ENCODE results near the gene COL23A1.

Gene COL23A1

DNA sequence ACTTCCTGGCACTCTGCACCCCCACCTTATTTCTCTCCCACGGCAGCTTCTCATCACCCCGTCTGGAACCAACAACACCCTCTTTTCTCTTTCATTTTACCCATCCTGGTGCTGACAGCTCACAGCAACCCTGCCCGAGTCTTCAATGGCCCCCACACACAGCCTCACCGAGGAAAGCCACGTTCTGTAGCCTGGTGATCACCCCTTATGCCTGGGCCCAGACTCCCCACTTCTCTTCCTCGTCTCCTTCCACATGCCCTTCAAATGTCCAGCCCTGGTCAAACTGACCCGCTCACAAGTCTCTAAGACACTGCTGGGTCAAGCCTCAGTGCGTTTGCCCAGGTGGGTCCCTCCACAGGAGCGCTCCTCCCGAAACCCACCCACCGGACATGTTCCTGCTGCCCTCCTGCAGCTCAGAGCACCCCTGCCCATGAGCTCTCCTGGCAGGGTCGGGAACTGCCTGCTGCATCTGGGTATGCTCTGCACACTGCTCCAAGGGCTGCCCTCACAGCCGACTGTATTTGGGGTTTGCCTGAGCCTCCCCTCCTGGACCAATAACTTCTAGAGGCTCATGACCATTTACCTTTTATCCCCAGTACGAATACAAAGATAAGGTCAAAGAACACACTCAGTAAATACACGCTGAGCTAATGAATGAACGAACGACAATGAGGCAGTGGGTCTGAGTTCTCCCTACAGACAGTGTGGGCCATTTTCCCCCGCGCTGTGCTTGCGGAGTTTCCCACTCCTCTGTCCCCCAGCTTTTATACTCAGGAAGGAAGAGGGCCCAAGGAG lies 202.9 kb downstream of the COL23A1 start:
- no peak for DNase-seq (ENCODE audit: insufficient read length, low spot score)
- no peak for FAIRE-seq

DNA sequence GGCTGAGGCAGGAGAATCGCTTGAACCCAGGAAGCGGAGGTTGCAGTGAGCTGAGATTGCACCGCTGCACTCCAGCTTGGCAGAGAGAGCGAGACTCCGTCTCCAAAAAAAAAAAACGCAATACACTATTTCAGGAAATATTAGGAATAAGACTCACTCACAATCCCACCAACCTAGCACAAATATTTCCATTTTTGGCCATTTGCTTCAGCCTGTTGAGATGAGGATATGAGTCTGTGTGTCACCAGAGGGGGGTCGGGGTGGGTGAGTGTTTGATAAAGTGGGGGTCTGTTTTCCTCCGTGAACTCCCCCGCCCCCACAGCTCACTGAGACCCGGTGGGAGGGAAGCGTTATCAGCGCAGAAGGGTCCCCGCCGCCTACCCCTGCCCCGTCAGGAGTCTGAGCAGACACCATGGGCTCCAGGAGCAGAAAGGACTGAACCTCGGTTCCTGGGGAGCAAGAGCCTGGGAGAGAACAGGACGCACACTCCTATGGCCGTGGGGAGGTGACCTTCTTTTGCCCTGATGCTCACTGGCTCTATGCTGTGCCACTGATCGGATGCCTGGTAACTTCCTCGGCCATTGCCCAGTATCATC lies 203.8 kb downstream of the COL23A1 start:
- FAIRE-seq (no peak), DNase-seq (ENCODE audit: insufficient read length, low spot score) (no peak)

DNA sequence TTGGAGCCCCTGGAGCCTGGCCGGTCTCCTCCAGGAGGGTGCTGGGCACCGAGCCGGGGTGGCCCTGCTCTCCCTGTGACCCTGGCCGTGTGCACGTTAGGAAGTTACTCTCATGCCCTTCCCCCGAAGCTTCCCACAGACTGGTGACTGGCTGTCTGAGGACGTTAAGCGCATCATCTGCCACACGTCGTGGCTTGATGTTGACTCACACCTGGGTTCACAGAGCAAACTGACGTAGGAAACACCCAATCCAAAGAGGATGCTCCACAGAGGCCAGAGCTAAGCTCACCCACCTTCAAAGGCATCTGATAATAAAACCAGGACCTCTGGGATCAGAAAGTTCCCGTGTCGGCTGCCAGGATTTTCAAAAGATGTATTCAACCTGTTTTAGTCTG lies 204.7 kb downstream of the COL23A1 start:
- DNase-seq (ENCODE audit: insufficient read length, low spot score) (no peak), FAIRE-seq (no peak)

DNA sequence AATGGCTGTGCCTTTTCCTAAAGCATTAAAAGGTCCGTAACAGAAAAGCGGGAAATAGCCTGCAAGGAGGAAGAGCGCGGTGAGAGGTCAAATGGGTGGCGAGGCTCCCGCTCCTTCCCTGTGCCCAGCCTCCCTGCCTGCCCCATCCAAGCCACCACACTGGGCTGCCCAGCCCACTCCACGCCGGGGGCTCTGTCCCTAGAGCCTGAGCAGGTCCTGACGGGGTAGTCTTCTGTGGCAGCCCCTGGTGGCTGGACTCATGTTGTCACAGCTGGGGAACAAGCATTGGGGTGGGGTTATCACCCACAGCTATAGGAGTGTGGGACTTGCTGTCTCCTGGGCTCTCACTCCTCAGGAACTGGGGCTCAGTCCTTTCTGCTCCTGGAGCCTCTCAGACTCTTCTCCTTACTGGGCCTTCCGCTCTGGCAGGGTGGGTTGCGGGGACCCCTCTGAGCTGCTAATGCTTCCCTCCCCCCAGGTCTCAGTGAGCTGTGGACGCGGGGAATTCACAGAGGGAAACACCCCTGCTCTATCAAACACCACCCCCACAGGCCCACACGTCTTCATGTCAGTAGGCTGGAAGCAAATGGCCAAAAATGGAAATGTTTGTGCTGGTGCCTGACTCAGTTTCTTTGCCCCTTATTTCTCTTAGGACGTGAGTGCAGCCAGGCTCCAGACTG lies 205.2 kb downstream of the COL23A1 start:
- no peak for DNase-seq (ENCODE audit: insufficient read length, low spot score)
- no peak for FAIRE-seq

DNA sequence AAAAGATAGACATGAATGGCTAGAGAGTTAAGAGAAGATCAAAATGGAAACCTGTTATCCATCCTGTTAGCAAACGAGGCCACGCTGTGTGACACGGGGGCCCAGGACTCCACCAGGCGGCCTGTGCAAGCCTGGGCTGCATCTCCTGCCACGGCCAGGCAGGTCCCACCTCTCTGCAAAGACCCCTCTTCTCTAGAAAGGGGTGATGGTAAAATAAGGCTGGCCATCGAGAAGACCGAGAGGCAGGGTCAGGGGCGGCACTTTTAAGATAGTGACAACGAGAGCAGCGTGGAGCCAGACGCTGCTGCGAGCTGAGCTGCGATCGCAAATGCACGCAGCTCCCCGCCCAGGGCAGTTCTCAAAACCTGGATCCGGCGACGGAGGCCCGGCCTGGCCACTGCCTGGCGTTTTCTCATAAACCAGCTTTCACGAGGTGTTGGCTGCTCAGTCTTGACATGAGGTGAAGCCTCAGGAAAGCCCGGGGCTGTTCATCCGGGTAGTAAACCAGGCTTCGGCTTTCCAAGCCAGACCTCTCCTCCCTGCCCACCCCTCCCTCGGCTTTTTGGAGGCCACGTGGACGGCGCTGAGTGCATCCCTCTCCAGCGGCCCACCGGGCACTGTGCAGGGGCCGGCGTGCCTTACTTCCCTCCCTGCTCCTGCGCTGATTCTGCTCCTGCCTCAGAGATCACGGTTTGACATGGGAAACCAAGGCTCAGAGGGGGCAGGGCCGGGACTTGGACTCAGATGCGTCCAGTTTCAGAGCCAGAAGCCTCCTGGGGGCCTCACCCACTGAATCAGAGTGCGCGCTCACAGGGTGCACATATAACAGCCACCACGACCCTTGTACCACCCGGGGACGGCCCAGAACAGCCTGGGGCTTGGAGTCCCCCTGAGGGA lies 206.0 kb downstream of the COL23A1 start:
- no peak for FAIRE-seq
- no peak for DNase-seq (ENCODE audit: insufficient read length, low spot score)

DNA sequence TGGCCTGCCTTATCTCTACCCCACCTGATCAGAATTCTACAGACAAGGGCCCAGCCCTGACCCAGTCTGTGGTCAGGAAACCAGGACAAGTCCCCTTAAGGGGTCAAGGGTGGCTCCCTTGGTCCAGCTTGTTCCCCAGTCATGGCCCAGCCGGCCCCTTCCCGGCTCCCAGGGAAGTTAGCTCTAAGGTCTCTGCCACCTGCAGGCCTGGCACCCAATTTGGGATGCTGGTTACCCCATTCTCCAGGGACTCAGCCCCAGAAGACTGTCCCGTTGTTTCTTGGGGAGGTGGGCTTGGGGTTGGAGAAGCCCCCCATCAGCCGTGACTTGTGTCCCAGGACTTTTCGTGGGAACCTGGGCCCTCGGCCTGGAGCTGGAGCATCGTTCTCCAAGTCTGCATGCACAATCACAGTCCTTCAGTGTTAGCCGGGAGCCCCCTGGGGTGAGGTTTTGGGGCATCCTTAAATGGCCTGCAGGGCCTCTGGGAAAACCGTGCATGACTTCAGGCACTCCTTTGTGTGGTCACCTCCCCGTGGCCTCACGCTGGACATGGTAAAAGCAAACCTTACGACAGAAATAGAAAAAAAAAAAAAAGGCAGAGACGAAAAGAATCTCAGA lies 206.8 kb downstream of the COL23A1 start:
- FAIRE-seq: no peak
- no peak for DNase-seq (ENCODE audit: insufficient read length, low spot score)

DNA sequence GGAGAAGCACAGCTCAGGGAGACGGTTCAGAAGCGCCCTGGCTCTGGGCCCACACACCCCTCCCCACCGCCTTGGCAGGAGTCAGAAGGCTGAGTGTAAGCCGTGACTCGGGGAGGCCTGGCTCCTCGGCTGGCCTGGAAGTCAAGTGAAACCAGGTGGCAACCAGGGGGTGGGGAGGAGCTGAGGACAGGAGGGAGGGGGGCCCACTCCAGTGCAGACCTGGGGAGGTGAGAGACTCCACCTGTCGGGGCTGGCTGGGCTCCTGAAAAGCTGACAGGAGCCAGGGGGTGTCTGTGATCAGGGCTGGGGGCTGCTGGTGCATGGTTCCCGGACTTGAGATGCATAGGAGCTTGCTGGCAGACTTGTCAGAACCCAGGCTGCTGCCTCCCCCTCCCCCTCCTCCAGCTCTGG lies 207.4 kb downstream of the COL23A1 start:
- no peak for DNase-seq (ENCODE audit: insufficient read length, low spot score)
- no peak for FAIRE-seq

DNA sequence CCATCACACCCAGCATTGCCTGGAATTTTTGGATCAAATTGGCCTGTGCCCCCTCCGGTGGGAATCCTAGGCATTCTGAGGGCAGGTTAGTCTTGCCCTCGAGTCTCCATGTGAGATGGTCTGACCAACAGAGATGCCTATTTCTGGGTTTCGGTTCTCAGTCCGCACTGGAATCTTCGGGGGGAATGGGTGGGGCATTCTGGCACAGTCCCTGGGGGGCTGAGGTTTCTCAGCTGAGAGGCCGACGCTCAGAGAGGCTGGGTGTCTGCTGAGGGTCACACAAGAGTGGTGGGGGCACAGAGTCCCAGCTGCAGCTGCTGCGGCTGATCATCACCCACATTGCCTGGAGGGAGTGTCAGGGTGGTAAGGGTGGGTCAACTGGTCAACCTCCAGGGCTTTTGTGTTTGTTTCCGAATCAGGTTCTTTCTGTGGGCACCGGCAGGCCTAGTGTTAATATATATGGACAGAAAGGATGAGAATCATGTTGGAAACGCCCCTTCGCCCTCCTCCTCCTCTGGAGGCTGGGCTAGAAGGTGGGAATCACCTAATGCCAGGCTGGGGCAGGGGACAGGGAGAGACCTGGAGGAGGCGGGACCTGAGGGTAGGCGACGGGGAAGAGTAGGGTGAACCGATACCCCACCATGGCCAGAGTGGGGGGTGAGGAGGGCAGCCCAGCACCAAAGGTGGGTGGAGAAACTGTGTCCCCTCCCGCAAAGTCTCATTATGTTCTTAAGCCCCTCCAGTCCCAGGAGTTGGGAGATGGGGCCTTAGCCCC lies 208.1 kb downstream of the COL23A1 start:
- no peak for FAIRE-seq
- no peak for DNase-seq (ENCODE audit: insufficient read length, low spot score)

DNA sequence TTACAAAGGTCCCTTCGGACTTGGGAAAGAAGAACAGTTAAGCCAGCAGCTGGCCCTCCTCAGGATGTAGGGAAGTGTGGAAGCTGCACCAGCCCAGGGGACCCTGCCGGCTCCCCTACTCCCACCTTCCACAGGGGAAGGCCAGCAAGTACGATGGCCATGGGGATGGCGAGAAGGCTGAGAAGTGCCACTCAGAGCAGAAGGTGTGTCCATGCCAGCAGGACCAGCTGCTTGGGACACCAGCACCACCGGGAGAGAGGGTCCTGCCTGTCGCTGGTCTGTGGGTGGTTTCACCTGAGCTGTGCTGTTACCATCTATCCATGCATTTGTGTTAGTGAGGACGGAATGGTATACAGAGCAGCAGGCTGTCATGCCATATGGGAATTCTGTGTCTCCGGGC lies 209.0 kb downstream of the COL23A1 start:
- no peak for DNase-seq (ENCODE audit: insufficient read length, low spot score)
- no peak for FAIRE-seq

DNA sequence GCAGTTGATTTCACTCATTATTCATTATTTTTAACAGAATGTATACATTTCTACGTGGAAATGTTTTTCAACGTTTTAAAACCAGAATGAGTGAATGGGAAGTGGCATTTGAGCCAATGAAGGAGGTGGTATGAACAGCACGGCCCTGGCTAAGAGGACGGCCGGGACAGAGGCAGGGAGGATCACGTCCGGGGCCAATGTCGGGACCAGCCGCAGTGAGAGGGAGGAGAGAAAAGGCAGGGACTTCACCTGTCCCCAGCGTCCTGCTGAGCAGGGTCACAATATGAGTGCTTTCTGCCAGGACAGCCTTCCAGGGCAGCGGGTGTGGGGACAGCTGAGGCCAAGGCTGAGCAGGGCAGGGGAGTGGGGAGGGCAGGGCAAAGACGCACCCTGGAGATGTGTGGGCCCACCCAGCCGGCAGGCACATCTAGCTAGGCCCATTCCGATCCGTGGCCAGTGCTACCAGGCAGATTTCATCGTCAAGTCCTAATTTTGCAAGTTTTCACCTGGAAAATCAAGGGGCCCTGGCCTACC lies 209.6 kb downstream of the COL23A1 start:
- no peak for FAIRE-seq
- no peak for DNase-seq (ENCODE audit: insufficient read length, low spot score)

DNA sequence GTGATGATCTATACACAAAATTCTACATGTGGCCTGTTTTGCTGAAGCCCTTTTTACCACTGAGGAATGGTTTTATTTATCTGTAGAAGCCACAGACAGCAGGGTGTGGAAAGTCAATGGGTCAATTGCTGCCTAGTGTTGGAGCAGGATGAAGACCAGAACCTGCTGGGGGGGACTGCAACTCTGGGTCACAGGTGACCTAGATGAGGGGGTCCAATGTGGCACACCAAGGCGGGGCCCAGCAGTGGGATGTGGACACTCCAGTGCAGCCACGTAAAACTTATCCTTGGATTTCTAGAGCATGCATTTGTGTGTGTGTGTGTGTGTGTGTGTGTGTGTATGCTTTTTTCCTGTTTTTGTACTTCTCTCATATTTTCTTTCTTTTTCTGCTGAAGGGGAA lies 210.1 kb downstream of the COL23A1 start:
- FAIRE-seq (no peak), DNase-seq (ENCODE audit: insufficient read length, low spot score) (no peak)

DNA sequence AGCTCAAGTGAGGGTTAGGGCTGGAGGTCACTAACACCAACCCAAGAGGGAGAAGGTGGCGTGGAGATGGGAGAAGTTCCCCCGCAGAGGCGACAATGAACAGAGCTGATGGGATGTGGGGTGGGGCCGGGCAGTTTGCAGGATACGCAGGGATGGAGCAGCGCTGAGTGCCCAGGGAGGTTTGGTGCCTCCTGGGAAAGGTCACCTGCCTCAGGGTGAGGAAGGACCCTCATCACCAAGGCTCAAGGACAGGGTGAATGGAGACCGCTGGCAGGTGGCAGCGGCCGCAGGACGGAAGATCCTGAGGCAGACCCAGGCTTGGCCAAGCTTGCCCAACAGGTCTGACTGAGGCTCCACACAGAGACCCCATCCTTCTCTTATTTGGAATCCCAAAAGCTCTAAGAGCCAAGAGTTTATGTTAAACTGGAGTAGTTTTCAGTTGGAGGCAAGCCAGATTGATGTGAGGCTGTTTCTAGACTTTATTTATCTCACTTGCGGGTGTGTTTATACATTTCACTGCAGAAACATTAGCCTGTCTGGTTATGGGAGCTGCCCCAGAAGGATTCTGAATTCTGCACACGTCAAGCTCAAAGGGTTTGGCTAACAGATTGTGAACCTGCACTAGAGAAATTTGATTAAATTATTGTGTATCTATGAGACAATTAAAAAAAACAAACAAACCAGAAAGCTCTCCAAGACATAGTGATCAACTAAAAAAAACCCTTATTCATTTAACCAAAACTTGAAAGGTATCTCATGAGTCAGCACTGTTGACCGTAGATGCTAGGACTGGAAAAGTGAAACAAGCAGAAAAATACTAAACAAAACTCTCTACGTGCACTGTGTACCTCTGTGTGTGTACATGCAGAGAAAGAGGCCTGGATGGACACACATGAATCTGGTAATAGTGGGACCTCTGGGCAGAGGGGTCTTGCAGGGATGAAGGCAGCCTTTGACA lies 211.4 kb downstream of the COL23A1 start:
- no peak for DNase-seq (ENCODE audit: insufficient read length, low spot score)
- FAIRE-seq: no peak

DNA sequence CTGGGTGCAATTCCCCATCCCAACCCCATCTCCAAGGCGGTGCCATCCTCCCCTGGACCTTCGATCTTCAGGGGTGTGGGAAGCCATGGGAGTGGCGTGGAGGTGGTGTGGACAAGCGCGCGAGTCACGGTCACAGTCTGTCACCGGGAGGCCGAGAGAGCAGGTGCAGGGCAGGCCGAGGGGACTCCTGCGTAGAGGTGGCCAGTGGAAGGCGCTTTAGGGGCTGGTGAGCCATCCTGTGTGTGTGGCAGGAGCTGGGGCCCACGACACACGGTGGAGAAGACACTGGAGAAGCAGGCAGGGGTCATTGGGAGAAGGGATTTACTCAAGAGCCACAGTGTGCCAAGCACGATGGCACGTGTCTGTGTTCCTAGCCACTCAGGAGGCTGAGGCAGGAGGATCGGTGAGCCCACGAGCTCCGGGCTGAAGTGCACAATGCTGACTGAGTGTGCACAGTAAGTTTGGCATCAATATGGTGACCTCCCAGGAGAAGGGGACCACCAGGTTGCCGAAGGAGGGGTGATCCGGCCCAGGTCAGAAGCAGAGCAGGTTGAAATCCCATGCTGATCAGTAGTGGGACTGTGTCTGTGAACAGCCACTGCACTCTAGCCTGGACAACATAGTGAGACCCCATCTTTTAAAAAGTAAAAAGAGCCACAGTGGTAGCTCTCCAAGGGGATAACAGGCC lies 212.5 kb downstream of the COL23A1 start:
- no peak for FAIRE-seq
- DNase-seq (ENCODE audit: insufficient read length, low spot score): no peak

DNA sequence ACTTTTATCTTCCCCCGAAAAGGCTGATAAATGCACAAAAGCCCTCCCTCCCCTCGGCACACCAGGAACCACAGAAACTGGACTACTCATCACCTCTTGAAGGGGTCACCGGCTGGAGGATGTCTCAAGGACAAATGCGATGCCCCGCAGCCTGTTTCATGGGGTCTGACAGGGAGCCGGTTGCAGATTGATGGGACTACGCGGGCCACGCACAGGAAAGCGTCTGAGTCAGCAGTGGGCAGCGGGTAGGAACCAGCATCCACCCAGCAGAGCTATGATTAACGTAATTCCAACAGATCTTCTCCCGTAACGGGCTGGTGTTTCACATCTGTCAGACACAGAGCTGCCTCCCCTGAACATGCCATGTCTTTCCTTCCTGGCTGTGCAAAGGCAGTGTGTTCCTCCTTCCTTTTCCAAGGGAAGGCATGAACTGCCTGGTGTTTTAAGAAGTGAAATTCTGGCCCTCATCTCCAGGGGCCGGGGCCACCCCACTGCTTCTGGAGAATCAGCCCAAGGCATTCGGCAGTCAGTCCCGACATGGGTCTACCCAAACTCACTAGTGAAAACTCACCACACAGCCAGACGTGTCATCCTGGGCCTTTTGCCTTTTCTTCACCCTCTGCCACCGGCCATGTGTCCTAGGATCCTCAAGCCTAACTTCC lies 213.1 kb downstream of the COL23A1 start:
- DNase-seq (ENCODE audit: insufficient read length, low spot score): no peak
- no peak for FAIRE-seq

DNA sequence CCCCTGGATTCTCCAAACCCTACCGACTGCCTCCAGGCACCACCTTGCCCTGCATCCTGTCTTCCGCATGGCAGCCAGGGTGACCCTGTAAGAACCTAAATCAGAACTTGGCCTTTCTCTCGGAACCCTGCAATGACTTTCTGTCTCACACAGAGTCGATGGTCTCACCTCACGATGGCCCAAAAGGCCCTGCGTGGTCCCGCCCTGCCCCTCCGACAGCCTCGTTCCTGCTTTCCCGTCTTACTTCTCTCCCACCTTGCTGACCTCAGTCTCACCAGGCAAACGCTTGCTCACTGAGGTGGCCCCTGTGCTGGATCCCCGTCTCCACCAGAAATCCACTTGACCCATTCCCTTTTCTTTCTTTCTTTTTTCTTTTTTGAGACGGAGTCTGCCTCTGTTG lies 214.8 kb downstream of the COL23A1 start:
- DNase-seq (ENCODE audit: insufficient read length, low spot score): no peak
- no peak for FAIRE-seq

DNA sequence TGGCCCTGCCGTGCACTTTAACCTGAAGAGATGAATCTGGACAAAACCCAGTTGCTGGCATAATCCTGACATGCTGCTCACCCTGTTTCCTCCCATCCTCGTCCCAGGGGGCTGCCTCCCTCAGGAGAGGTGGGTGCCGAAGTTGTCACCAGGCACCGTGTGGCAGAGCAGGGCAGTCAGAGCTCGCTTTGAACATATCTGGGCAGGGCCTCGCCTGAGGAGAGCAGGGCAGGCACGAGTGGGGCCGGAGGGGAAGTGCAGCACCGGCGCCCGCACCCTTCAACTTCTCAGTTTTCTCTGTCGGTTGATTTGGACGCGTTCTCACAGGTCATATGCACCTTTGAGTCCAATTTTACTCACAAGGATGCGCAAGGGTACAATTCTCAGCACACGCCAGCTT lies 216.5 kb downstream of the COL23A1 start:
- no peak for DNase-seq (ENCODE audit: insufficient read length, low spot score)
- no peak for FAIRE-seq

DNA sequence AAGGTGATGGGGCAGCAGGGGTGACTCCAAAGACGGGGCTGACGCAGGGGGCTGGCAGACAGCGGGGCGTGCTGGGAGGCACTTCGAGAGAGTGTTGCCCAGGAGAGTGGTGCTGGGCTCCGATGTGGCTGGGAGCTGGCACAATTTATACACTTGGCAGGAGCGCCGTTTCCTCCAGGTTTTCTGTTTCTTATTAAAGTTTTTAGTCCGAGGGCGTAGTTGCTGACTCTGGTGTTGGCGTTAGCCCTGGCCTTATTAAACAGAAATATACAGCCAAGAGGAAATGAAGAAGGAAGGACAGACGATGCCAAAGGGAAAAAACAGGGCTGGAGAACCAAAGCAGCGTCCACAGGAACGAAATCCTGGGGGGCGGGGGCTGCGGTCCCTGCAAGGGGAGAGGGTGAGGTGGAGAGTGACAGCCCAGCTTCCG lies 218.0 kb downstream of the COL23A1 start:
- DNase-seq (ENCODE audit: insufficient read length, low spot score) (no peak), FAIRE-seq (no peak)
